Fibroblast of villous mesenchyme (primary cell): ENCODE results near the gene HDGFL3. TPM values are rescaled to one million over a fixed set of nuclear protein-coding genes. Genes with fewer than 3 reads are reported as not detected.

Experiments
- DNase-seq: peaks from one replicate; pipeline ENCODE4 v3.0.0-alpha.2; 2010; ENCODE audit warnings: low read depth
- H3K4me3 ChIP-seq: 2 replicates; pipeline ENCODE4 v1.5.1; 2011; ENCODE audit warnings: low read depth, mild to moderate bottlenecking, low read length
- CTCF ChIP-seq: IDR thresholded peaks from 2 replicates; pipeline ENCODE4 v1.5.1; 2012; ENCODE audit warnings: low read depth, mild to moderate bottlenecking, low read length; ENCODE audit not compliant: insufficient read depth
- total RNA-seq: library from RNA; depleted of rRNA; stranded (reverse); fragments of >200 nt; gene quantifications from 2 replicates; pipeline ENCODE4 v1.2.3, GENCODE V29; 2012

Gene HDGFL3
- total RNA-seq, 1 donor: 23.7 TPM

GRCh38 chr15:83119968-83120581, 87.5 kb downstream of the HDGFL3 start:
- no peak overlapping the region for H3K4me3 ChIP-seq
- no peak for DNase-seq
- no peak for TF ChIP-seq CTCF

- H3K4me3 ChIP-seq: no peak overlapping the region
- TF ChIP-seq CTCF: no peak
- no peak for DNase-seq
Measured at GRCh38 chr15:83118968-83119367, 88.7 kb downstream of the HDGFL3 start.

- no peak for DNase-seq
- H3K4me3 ChIP-seq: no peak overlapping the region
- no peak for TF ChIP-seq CTCF
Measured at GRCh38 chr15:83118291-83118827, 89.3 kb downstream of the HDGFL3 start.

DNA sequence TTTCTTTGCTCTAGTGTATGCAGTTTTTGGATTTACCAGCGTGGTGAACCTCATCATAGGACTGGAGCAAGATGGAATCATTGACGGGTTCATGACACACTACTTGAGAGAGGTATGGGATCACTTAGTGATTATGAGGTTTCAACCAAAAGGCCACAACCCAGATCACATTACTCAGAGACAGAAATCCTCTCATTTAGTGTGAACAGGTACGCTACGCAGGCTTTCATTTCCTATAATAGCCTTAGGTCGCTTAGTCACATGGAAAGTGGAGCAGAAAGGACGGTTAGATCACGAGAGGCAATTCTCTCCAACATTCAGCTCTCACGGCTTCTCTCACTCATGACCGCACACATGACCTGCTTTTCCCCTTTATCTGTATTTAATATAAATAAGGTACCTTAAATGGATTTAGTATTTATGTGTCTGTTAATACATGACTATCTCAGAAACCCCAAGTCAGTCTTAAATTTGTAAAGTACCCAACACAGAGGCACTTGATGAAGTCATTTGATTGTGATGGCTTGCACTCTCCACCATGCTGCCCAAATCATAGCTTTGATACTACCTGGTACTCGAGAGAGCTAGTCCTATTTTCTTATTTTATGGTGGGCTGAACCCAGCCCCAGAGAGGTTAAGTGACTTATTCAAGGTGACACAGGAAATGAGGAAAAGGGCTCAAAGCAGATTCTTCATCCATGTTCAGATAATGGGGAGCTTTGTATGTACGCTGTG, 91.6 kb downstream of the HDGFL3 start:
- no peak overlapping the region for H3K4me3 ChIP-seq
- no peak for DNase-seq
- no peak for TF ChIP-seq CTCF

GRCh38 chr15:83115410-83115809, 92.2 kb downstream of the HDGFL3 start:
- TF ChIP-seq CTCF: no peak
- DNase-seq: no peak
- H3K4me3 ChIP-seq: no peak overlapping the region

- H3K4me3 ChIP-seq: no peak overlapping the region
- no peak for DNase-seq
- no peak for TF ChIP-seq CTCF
Measured at GRCh38 chr15:83114856-83115255, 92.8 kb downstream of the HDGFL3 start.
